Nephron (organoid): ENCODE results near the gene BRCA1.

Experiments used
- H3K27ac Mint-ChIP-seq, 3 experiments: 2 replicates each; pipeline ENCODE4 v1.8.0; 2020; ENCODE audit warnings: mixed read lengths in 3 of 3, mild to moderate bottlenecking in 2 of 3, moderate library complexity in 1 of 3
- H3K27me3 Mint-ChIP-seq: 2 replicates; pipeline ENCODE4 v1.8.0; 2021; ENCODE audit warnings: low read depth, mild to moderate bottlenecking, moderate library complexity, mixed read lengths
- H3K36me3 Mint-ChIP-seq: 2 replicates; pipeline ENCODE4 v1.8.0; 2020; ENCODE audit warnings: low read depth, mixed read lengths
- H3K4me1 Mint-ChIP-seq: 2 replicates; pipeline ENCODE4 v1.8.0; 2020; ENCODE audit warnings: mixed read lengths
- H3K4me3 Mint-ChIP-seq, 3 experiments: 2 replicates each; pipeline ENCODE4 v1.8.0; 2020; ENCODE audit warnings: mild to moderate bottlenecking in 3 of 3, mixed read lengths in 3 of 3, moderate library complexity in 2 of 3
- H3K9me3 Mint-ChIP-seq: 2 replicates; pipeline ENCODE4 v1.8.0; 2020; ENCODE audit warnings: mixed read lengths
- CTCF ChIP-seq, 3 experiments: fragments of 200-600 bp; sonication (generic); IDR thresholded peaks; one replicate each; pipeline ENCODE4 v1.5.0; 2021; ENCODE audit warnings: antibody characterized with exemption in 3 of 3; ENCODE audit not compliant: unreplicated experiment in 3 of 3

BRCA1 gene

DNA sequence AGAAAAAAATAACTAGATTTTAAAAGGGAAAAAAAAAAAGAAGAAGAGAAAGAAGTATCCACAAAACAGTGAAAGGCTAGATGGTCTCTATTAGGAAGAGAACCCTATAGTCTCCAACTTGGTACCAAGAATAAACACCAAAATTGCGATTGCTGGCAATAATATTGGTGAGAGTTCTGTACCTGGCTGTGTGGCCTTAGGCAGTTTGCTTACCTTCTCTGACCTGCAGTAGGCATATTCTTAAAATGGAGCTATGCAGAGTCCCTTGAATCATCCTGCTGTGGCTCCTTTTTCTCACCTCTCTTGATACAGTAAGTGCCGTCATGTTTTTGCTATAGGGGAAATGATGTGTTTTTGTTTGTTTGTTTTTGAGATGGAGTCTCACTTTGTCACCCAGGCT is 35.1 kb downstream of the BRCA1 start:
- Mint-ChIP-seq H3K4me1 (peaks cover 5% of the 10 kb centered on the region), H3K4me3 (no peak overlapping the region), H3K9me3 (no peaks in the 10 kb centered on the region), H3K27ac (no peak overlapping the region), H3K36me3 (peaks cover 7% of the 10 kb centered on the region), H3K27me3 (no peaks in the 10 kb centered on the region)
- TF ChIP-seq CTCF (IDR thresholded peaks at IDR 0.05; ENCODE audit: unreplicated experiment in 3 of 3), result no peak

DNA sequence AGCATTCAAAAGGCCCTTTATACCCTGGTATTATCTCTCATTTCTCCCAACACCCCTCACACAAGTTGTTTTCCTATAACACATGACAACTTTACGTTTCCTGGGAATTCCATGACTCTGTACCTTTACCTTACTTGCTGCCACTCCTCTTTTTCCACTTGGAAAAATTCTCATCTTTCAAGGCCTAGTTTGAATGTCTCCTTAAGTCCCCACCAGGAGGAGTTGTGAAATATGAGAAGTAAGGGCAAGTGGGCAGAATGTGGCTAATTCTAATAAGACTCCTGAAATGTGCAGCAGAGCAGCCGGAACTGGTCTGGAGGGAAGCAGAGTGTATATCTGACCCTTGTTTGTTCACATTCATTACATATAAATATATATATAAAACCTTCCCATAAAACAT is 39.7 kb downstream of the BRCA1 start:
- Mint-ChIP-seq H3K4me3 (no peak overlapping the region), H3K27ac (peak overlapping the region; percentile 9 to 60 (median 9)), H3K9me3 (no peaks in the 10 kb centered on the region), H3K4me1 (peaks cover 5% of the 10 kb centered on the region), H3K36me3 (peaks cover 7% of the 10 kb centered on the region), H3K27me3 (no peaks in the 10 kb centered on the region)
- TF ChIP-seq CTCF (IDR thresholded peaks at IDR 0.05; ENCODE audit: unreplicated experiment in 3 of 3), result peak in 2 of 3 experiments; percentile 17 to 43

DNA sequence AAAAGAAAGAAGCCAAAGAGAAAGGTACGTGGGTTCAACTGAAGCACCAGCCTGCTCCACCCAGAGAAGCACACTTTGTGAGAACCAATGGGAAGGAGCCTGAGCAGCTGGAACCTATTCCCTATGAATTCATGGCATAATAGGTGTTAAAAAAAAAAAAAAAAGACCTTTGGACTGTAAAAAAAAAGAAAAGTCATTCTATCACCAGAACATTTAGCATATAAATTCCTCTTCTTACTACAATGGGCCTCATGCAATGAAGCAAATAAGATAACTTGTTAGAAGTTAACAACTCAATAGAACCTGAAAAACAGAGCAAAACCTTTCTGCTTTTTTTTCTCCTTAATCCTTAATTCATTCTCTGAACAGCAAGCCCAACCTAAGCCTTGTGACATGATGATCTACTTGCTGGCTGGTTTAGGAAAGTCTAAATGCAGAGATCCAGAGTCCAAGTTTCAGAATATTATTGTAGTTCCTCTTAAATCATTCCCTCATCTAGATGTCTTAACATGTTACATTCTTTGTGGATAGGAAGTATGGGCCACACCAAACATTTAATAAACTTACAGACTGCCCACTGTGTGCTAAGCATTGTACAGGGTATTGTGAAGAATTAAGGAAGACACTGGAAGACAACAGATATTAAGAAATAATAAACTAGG is 45.4 kb downstream of the BRCA1 start:
- no peaks in the 10 kb centered on the region for H3K4me1 Mint-ChIP-seq
- H3K4me3 Mint-ChIP-seq, result no peak overlapping the region
- peak overlapping the region in 1 of 3 experiments; percentile 48 for H3K27ac Mint-ChIP-seq
- H3K36me3 Mint-ChIP-seq, result no peaks in the 10 kb centered on the region
- no peak for TF ChIP-seq CTCF (IDR thresholded peaks at IDR 0.05; ENCODE audit: unreplicated experiment in 3 of 3)
- H3K27me3 Mint-ChIP-seq, result no peaks in the 10 kb centered on the region
- no peaks in the 10 kb centered on the region for H3K9me3 Mint-ChIP-seq

DNA sequence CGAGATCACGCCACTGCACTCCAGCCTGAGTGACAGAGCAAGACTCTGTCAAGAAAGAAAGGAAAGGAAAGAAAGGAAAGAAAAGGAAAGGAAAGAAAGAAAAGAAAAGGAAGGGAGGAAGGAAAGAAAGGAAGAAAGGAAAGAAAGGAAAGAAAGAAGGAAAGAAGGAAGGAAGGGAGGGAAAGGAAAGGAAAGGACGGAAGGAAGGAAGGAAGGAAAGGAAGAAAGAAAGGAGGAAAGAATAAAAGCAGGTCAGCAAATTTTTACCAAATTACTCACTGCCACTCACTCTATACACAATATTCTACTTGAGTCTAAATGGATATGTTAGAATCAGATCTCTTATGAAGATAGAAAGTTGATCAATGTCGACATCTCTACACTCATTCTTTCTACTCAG is 50.3 kb downstream of the BRCA1 start:
- Mint-ChIP-seq H3K27me3 (no peaks in the 10 kb centered on the region), H3K27ac (no peak overlapping the region)

GRCh38 chr17:43070872-43071271 is 54.3 kb downstream of the BRCA1 start:
- H3K36me3 Mint-ChIP-seq, result peaks cover 6% of the 10 kb centered on the region
- H3K4me3 Mint-ChIP-seq, result no peak overlapping the region
- TF ChIP-seq CTCF (IDR thresholded peaks at IDR 0.05; ENCODE audit: unreplicated experiment in 3 of 3), result no peak

More for the DNA sequence above, 50.3 kb downstream of the BRCA1 start:
- Mint-ChIP-seq H3K9me3 (no peaks in the 10 kb centered on the region), H3K4me1 (no peaks in the 10 kb centered on the region), H3K36me3 (peaks cover 5% of the 10 kb centered on the region), H3K4me3 (no peak overlapping the region)
- TF ChIP-seq CTCF (IDR thresholded peaks at IDR 0.05; ENCODE audit: unreplicated experiment in 3 of 3), result no peak

GRCh38 chr17:43070257-43070656 is 54.9 kb downstream of the BRCA1 start:
- no peaks in the 10 kb centered on the region for H3K27me3 Mint-ChIP-seq

More at GRCh38 chr17:43070872-43071271, 54.3 kb downstream of the BRCA1 start:
- no peak overlapping the region for H3K27ac Mint-ChIP-seq
- H3K27me3 Mint-ChIP-seq, result no peaks in the 10 kb centered on the region
- H3K9me3 Mint-ChIP-seq, result no peaks in the 10 kb centered on the region
- H3K4me1 Mint-ChIP-seq, result no peaks in the 10 kb centered on the region

More at GRCh38 chr17:43070257-43070656, 54.9 kb downstream of the BRCA1 start:
- Mint-ChIP-seq H3K4me1 (no peaks in the 10 kb centered on the region), H3K4me3 (no peak overlapping the region), H3K27ac (no peak overlapping the region), H3K9me3 (no peaks in the 10 kb centered on the region), H3K36me3 (peaks cover 9% of the 10 kb centered on the region)
- no peak for TF ChIP-seq CTCF (IDR thresholded peaks at IDR 0.05; ENCODE audit: unreplicated experiment in 3 of 3)
